H4 (cell line): Measurements from ENCODE around the gene SLIT1. TPM values are rescaled to one million over a fixed set of nuclear protein-coding genes. Genes with fewer than 3 reads are reported as not detected.
"Not testable (repeated sequence)": the region's sequence is repeated elsewhere in the genome, so short reads cannot be mapped to it uniquely, and the experiment has no call there.

Experiments used
- DNase-seq: peaks from one replicate; pipeline ENCODE4 v3.0.0-alpha.2; 2015; ENCODE audit warnings: low spot score
- total RNA-seq: library from RNA; depleted of rRNA; stranded (reverse); fragments of >200 nt; shearing (Covaris generic); gene quantifications from 2 replicates; pipeline ENCODE4 v1.2.3, GENCODE V29; 2014

The SLIT1 gene
- total RNA-seq, 1 experiment from 2014 or later: 0.10 TPM

GRCh38 chr10:97046456-97047082 lies 139.2 kb downstream of the SLIT1 start:
- DNase-seq: no peak

DNA sequence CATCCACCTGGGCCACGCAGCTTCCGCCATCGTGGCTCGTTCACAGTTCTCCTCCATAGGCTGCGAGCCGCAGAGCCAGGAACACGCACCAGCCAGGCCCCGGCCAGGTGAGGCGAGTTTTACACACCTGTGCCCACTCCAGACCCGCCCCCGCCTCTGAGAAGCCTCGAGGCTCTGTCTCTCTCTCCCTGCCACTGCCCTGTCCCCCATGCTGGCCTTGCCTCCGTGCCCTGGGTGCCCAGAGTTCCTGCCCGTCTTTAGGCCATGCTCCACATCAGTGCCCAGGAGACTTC lies 142.2 kb downstream of the SLIT1 start:
- DNase-seq: no peak

DNA sequence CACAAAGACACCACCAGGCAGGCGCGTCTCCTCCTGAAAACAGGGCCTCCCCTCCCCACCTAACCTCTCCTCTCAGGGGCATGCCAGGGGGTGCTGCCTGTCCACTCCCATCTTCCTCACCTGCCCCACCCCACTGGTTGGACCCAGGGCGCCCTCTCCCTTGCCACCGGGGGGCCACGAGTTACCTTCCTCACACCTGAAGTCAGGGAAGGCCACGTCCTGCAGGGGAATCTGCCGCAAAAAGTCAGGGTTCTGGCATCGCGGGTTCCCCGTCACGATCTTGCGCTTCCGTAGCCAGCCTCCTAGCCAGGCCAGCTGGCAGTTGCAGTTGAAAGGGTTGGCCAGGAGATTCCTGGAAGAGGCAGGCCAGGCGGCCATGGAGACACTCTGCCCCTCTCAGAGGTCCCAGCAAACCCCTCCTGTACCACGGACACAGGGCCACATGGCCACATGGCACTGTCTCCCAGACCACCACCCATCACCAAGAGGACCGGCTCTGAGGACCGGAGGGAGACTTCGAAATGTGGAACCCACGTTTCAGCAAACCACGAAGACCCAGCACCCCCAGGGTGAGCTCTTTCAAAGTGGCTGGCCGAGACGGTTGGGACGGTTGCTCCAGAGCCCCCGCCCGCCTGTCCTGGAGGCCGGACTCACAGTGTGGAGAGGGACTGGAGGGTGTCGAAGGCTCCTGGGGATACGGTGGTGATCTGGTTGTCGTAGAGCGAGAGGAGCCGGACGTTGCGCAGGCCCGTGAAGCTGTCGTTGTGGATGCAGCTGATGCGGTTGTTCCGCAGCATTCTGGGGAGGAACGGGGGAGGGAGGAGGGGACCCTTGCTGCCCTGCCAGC lies 142.8 kb downstream of the SLIT1 start:
- no peak for DNase-seq

DNA sequence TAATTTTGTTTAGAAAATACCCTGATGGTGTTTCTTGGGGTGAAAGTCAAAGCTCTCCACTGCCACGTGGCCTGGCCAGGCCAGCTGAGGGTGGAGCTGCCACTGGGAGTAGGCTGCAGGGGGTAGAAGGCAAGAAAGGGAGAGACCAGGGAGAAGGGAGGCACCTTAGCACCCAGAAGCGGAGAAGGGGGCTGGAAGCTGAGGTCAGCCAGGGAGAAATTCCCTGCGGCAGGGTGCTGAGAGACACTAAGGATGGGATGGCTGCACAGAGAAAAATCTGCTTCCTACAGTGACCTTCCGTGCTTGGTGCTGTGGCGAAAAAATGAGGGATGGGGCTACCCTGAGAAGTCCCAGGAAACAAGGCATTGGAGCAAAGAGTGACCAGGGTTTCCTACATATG lies 143.7 kb downstream of the SLIT1 start:
- no peak for DNase-seq

- no peak for DNase-seq
These were observed 145.1 kb downstream of the SLIT1 start for GRCh38 chr10:97040706-97041105.

- no peak for DNase-seq
These were observed 145.5 kb downstream of the SLIT1 start for GRCh38 chr10:97040248-97040584.

DNA sequence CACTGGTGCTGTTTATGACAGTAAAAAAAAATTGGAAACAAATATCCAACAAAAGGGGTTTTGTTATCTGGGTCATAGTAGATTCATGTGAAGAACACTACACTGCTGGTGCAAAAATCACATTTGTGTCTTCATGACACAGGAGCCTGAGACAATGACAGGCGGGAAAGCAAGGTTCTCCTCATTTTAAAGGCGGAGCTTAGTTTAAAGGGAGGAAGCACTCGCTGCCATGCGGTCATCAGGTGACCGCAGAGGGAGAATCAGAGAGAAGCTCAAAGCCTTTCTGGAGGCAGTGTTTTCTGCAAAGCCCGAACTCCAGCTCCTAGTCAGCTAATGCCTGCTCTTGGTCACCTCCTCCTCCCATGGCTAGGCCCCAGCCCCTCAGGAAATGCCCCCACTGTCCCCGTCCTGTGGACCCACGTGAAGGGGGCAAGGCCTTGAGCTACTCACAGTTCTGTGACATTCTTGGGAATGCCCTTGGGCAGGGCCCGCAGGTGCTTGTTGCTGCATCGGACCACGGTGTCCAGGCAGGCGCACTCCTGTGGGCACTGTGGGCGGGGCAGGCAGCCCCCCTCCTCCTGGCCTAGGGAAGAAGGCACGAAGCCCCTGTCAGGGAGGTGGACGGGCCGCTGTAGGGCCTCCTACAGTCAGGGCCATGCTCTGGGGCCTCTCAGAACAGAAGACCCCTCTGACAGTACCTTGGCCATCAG lies 146.1 kb downstream of the SLIT1 start:
- no peak for DNase-seq

DNA sequence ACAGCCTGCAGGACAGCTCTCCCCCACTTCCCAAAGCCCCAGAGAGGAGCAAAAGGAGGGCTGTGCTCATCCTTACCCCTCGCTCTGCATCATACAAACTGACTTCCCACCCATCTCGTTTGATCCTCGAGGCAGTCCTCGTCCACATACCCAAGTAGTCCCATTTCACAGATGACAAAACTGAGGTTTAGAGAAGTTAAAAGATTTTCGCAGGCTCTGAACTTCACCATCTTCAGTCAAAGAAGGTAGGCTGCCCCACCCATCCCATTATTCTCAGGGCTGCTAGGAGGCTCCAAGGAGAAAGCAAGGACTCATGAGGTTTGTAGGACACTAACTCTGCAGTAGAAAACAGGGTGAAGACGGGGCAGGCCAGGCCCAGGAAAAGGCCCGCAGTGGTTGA lies 147.1 kb downstream of the SLIT1 start:
- no peak for DNase-seq

DNA sequence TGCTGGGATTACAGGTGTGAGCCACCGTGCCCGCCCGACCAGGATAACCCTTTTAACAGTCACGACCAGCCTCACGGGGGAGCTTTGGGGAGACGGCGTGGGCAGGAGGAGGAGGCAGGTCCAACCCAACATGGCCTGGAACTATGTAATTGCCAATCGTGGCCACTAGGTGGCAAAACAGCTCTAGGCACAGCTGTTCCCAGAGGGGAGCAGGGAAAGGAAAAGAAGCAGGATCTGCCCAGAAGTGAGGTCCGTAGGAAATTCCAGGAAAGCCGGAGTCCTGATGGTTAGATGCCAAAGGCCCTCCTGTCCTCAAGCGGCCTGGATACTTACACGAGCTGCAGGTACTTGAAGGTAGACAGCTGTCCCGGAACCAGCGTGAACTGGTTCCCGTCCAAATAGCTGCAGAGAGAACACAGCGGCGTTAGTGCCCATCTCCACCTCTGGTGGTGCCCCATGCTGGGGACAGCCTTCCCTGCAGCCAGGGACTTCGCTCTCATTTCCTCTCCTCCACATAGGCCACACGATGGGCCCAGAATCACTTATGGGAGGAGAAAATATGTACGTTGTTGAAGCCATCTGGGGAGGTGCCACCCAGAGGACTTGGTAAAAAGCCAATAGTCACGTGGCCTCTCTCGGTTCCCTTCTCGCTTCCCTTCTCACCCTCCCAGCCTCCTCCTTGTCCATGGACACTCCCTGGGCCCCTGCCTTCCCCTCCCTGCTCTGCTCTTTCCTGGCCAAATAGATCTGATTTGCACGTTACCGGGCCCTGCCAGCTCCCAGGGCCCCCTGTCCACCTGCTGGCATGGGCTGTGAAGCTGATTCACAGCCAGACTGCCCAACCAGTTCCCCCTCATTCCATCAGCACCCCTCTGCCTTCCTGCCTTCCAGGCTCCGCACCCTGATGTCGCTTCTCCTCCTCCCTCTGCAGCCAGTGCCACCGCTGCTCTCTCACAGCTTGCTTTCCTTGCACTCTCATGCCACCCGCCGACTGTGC lies 148.1 kb downstream of the SLIT1 start:
- DNase-seq: peak; percentile 80

GRCh38 chr10:97034958-97035769 lies 150.6 kb downstream of the SLIT1 start:
- no peak for DNase-seq

DNA sequence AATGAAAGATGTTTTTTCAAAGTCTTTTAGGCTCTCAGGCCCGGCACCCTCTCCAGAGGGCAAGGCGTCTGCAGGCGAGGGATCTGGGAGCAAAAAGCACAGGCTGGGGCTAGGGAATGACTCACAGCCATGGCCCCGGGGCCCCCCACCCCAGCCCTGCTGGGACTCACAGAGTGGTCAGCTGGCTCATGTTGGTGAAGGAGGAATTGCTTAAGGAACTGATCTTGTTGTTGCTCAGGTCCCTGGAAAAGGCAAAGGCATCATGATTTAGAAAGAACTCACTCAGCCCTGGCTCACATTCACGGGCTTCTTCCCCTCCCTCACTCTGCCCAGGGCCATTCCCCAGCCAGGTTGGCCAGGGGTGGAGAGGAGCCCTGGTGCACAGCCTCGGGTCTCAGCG lies 151.5 kb downstream of the SLIT1 start:
- DNase-seq: no peak

DNA sequence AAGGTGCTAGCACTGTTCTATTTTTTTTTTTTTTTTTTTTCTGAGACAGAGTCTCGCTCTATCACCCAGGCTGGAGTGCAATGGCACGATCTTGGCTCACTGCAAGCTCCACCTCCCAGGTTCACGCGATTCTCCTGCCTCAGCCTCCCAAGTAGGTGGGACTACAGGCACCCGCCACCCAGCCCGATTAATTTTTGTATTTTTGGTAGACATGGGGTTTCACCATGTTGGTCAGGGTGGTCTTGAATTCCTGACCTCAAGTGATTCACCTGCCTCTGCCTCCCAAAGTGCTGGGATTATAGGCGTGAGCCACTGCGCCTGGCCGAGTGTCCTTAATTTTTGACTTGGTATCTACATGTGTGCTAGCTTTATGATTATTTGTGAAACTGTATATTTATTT lies 151.9 kb downstream of the SLIT1 start:
- DNase-seq: not testable (repeated sequence)

DNA sequence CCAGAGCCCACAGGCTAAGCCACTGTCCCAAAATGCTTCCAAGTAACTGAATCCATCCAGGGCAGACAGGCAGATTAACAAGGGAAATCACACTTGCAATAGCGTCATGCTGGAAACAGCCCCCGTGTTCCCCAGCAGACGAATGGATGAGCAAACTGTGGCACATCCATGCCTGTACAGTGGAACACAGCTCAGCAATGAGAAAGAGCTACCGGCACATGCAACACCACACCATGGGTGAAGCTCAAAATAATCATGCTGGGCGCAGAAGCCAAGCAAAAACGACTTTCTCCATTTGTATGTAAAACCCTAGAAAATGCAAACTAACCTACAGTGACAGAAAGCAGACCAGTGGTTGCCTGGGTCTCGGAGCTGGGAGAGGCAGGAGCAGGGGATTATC lies 153.1 kb downstream of the SLIT1 start:
- no peak for DNase-seq

DNA sequence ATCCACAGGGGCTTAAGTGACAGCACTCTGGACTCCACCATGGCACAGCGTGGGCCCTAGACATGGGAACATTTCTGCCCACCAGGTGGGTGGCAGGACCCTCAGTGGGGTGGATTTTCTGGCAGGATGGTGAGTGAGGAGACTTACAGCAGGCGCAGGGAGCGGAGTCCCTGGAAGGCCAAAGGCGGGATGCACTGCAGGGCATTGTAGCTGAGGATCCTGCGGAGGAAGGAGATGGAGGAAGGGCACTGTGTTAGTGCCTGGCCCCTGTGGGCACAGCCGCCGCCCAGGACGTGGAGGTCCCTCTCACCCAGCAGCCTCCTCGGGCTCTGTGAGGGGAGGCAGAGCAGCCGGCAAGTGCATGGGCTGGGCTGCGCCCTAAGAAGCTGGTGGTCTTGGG lies 154.3 kb downstream of the SLIT1 start:
- DNase-seq: no peak

DNA sequence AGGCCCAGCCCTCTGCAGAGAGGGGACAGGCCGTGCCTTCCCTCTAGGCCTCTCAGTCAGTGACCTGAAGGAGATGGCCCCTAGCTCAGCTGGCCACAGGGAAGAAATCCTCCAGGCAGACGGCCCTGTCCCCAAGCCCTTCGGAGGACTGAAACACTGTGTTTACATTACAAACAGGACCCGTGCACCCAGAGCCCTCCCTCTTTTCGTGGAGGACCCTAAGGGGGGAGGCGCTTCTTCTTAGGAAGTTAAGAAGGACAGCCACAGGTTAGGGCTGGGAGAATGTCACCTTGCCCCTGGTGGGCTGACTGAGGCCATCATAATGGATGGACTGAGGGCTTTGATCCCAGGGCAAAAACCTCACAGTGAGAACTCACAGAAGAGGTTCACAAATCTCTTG lies 154.9 kb downstream of the SLIT1 start:
- no peak for DNase-seq

DNA sequence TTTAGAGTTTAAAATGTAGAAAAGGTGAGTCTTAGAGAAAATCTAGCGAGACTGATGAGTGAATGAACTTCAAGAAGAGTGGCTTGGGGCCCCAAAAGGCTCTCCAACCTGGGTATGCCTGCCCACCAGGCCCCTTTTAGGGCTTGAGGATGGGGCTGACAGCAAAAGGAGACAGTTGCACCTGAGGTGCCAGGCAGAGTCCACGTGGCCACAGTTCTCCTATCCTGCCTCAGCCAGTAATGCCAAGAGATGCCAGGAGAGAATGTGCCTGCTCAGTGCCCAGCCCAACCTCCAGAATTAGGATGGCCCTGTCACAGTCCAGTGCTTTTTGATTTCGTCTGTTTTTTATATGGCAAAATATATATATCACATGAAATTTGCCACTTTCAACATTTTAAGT lies 156.5 kb downstream of the SLIT1 start:
- DNase-seq: no peak

DNA sequence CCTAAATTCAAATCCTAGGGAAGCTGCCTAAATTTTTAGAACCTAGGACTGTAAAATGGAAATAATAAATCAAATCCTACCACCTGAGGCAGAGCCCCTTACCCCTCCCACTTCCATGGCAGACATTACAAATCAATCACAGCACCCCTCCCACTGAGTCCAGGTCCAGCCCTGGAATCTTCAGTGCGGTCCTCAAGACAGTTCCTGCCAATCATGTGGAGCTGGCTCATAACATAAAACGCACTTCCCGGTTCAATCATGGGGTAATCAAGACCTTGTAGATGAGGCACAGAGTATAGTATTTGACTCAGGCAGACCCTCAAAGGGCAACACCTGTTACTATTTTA lies 157.0 kb downstream of the SLIT1 start:
- DNase-seq: no peak

DNA sequence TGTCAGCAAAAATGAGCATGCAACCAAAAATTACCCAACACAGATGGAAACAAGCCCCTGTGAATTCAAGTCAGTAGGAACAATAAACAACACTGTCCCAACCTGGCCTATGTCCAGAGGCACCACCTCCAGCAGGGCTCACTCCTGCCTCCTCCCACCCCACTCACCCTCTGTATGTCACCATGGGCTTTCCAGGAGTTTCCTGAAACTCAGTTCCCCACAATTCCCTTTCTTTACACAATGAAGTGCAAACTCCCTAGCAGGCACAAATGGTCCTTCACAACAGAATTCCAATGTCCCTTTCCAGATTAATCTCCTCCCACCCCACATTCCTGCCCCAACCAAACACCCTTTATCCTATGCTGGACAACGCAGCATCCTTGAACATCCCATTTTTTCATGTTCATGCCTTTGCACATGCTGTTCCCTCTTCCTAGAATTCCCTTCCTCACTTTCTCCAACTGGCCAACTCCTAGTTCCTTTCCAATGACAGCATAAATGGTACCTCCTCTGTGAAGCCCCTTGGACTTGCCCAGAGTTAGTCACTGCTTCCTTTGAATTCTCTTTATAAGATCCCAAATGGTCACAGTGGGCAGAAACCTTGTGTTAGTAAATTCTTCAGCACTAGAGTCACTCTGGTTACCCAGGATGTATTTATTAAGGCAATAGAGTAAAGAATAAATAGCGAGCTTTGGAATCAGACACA lies 157.5 kb downstream of the SLIT1 start:
- no peak for DNase-seq

GRCh38 chr10:97025613-97026242 lies 160.0 kb downstream of the SLIT1 start:
- DNase-seq: peak; percentile 53
